Caki2 (cell line): ENCODE data around the gene SIM1. TPM values are rescaled to one million over a fixed set of nuclear protein-coding genes. Genes with fewer than 3 reads are reported as not detected.

Experiments
- DNase-seq: peaks from one replicate; pipeline ENCODE4 v3.0.0-alpha.2; 2015; ENCODE audit warnings: low read depth
- in situ Hi-C: cut with HindIII; loops from 2 replicates; pipeline ENCODE4 v1.10.0; 2016; ENCODE audit warnings: low sequenced_read_pairs, low pct_unique_long_range_greater_than_20kb, mixed read lengths
- total RNA-seq: library from RNA; depleted of rRNA; stranded (reverse); fragments of >200 nt; shearing (Covaris generic); gene quantifications from 2 replicates; pipeline ENCODE4 v1.2.3, GENCODE V29; 2014; ENCODE audit warnings: low replicate concordance

Gene SIM1
- total RNA-seq, 1 experiment from 2014 or later, result 0.34 TPM

GRCh38 chr6:100460650-100461204, 4.0 kb downstream of the SIM1 start:
- in situ Hi-C loops, result no loop called here
- peak; percentile 29 for DNase-seq

- no peak for DNase-seq
- in situ Hi-C loops, result no loop called here
These were observed 5.0 kb downstream of the SIM1 start for GRCh38 chr6:100459592-100460184.

DNA sequence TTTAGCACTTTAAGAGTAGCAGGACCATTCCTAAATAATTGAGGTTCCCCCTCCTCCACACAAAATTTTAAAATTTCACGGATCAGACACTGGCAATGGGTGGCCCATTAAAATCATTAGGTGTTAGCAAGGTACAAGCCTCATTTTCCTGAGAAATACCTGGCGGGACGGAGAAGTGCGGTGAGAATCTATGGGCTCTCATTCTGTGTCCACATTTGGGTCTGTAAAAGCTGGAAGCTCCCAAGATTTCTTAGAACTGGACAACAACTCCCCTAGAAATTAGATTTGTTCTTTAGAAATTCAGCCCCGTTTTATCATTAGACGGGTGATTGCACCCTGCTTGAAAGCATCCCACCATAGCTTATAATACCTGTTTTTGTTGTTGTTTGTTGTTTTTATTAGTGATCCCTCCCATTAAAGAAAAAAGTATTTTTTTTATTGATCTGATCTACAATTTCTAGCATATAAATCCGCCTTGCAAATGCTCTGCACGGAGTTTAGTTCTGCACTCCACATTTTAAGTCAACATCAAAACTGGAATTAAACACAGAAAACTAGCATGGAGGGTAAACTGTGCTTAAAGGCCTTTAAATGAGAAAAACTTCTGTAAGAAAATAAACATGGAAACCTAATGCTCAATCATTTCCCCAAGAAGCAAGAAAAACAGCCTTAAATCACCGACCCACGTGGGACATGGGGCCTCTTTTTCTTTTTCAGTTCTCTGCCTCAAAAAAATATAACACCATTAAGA, 5.7 kb downstream of the SIM1 start:
- in situ Hi-C loops, result no loop called here
- DNase-seq, result no peak

DNA sequence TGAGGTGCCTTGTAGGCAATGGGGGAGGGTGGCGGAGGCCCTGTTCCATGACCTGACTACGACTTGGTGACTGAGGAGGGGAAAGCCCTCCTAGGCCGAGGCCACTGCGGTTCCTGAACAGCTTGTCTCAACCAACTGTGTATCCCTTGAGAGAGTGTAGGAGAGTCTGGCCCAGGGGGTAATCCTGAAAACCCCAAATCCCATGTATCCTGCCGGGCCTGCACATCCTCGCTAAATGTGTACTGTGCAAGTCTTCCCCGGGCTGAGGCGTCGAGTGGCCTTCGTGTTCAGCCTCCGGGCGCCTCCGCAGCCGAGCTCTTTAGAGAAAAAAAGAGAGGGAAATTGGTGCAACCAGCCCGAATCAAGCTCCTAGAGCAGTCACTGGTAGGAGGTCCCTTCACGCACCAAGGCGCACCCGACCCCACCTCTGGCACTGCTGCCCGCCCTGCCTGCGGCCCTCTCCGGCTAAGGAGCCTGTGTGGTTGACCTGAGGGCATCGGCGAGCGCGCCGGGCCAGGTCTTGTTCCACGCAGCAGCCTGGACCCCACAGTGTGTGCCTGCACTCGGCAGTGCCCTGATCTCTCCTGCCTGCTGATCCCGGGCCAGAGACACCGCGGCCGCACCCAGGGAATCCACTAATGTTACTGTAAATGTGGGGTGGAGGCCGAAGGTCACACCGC, 7.3 kb downstream of the SIM1 start:
- DNase-seq, result no peak
- in situ Hi-C loops, result no loop called here

DNA sequence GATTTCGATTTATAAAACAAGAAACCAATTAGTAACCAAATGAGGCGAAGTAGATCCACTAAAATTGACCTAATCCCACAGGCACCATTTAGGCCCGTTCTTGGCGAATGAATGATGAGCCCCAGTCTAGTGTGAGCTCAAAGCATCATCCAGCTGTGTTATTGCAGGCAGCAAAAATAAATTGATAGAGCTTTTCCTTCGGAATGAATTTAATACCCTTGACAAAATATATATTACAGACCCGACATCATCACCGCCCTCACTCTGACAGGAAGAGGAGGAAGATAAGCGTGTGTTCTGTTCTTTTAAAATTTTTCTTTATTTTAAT, 7.8 kb downstream of the SIM1 start:
- DNase-seq, result no peak
- in situ Hi-C loops, result no loop called here

GRCh38 chr6:100456141-100456907, 8.4 kb downstream of the SIM1 start:
- in situ Hi-C loops, result no loop called here
- no peak for DNase-seq

GRCh38 chr6:100455230-100456124, 9.2 kb downstream of the SIM1 start:
- in situ Hi-C loops, result no loop called here
- DNase-seq, result no peak

GRCh38 chr6:100454551-100455229, 10.0 kb downstream of the SIM1 start:
- in situ Hi-C loops, result no loop called here
- no peak for DNase-seq

DNA sequence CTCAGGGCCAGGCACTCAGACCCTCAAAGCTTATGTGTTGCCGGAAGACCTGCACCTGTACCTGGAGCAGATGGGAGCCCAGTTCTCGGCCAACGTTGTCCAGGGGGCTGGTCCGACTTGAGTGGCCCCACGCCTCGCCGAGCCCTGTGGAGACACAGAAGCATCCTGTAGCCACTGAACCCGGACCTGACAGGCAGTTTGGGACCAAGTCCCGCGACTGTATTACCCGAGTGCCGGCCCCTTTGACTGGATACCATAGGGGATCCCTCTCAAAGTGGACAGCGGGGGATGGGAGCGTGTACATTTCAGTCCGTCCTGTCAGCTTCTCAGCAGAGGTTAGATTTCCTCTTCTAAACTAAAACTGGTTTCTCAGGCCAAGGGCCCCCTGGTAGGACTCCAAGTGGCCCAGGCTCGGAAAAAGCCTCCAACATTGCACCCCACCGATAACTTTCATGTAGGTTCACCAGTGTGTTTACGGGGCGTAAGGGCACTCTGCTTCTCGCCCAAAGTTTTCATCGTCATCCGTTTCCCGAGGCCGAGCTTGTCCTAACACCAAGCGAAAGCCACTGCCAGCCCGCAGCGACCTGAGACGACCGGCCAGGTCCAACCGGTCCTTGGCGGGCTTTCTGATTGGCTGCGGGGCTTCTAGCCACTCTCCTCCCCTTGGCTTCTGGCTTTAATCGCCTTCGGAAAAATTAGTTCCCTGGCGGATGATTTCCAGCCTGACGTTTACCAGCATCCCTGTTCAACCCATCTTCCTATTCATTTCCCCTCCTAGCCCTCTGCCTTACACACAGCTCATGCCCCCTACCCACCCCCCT, 10.8 kb downstream of the SIM1 start:
- in situ Hi-C loops, result no loop called here
- DNase-seq, result no peak

GRCh38 chr6:100452998-100453397, 11.7 kb downstream of the SIM1 start:
- in situ Hi-C loops, result no loop called here

GRCh38 chr6:100451577-100451976, 13.1 kb downstream of the SIM1 start:
- in situ Hi-C loops, result no loop called here

More at GRCh38 chr6:100452998-100453397, 11.7 kb downstream of the SIM1 start:
- no peak for DNase-seq

GRCh38 chr6:100449239-100449691, 15.5 kb downstream of the SIM1 start:
- in situ Hi-C loops, result no loop called here

More at GRCh38 chr6:100451577-100451976, 13.1 kb downstream of the SIM1 start:
- DNase-seq, result no peak

GRCh38 chr6:100447900-100448748, 16.6 kb downstream of the SIM1 start:
- in situ Hi-C loops, result no loop called here
- DNase-seq, result no peak

More at GRCh38 chr6:100449239-100449691, 15.5 kb downstream of the SIM1 start:
- DNase-seq, result no peak

- DNase-seq, result no peak
- in situ Hi-C loops, result no loop called here
These were observed 17.4 kb downstream of the SIM1 start for GRCh38 chr6:100447081-100447899.
